Measurements from ENCODE around the gene ASPG. TPM values are rescaled to one million over a fixed set of nuclear protein-coding genes. Genes with fewer than 3 reads are reported as not detected.

Gene ASPG
- total RNA-seq, 1 experiment from 2014 or later, result not detected

DNA sequence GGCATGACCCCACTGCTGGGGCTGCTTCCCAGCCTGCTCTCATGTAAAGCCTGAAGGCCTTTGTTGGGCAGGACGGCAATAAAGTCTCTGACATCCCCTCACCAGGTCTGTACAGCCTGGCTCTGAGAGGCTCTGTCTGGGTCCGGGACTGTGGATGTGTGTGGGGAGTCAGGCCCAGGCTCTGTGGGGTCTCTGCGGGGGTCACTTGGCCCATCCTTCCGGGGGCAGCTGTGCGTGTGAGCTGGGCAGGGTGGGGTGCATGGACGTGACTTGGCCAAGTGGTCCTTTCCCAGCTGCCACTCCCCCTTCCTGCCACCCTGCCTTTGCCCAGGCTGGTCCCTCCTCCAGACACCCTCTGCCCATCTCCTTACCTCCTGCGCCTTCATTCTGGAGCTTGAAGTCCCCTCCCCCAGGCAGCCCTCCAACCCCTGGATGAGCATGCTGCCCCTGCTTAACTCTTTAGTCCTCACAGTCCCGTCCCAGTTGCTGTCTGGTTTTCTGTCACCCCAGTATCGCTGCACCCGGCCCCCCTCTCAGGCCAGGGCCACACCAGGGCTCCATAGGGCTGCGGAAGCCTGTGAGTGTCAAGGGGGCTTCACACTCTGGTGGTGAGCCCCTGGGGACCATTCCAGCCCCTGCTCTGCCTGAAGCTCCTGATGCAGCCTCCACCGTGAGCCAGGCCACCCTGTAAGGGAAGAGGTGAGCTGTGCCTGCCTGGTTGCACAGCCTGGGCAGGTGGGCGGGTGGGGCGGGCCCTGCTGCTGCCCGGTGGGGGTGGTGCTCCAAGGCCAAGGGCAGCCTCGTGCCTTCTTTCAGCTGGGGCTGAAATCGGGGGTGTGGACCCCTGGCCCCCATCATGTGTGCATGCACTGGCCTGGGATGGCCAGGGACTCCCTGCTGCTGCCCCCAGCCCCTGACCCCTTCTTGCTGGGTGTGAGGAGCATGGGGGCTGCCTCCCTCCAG is 27.4 kb downstream of the ASPG start:
- intact Hi-C loops (cut with micrococcal nuclease; ENCODE audit: unreplicated experiment) (no loop called here), in situ Hi-C loops (cut with HindIII; ENCODE audit: low pct_unique_long_range_greater_than_20kb, low sequenced_read_pairs) (no loop called here)
- Histone ChIP-seq H3K9me3 (ENCODE audit: control insufficient read depth, insufficient read depth, low read depth, low read length) (no peaks in the 10 kb centered on the region), H3K27me3 (ENCODE audit: control insufficient read depth, insufficient read depth, low read length) (no peaks in the 10 kb centered on the region; the same call in 1 of the 2 replicates), H3K4me3 (ENCODE audit: low read depth in 2 of 2, low read length in 2 of 2) (no peak overlapping the region), H3K4me1 (ENCODE audit: control insufficient read depth, insufficient read depth, low read length) (no peaks in the 10 kb centered on the region), H3K27ac (ENCODE audit: low read length) (no peak overlapping the region), H3K36me3 (ENCODE audit: control insufficient read depth, insufficient read depth, low read length) (no peaks in the 10 kb centered on the region; the same call in 1 of the 2 replicates)
- BruUV-seq (replicated peaks), result no TSS peak
- ChIA-PET CTCF (no interaction called here), POLR2A (no interaction called here)
- ATAC-seq (no peak), DNase-seq (ENCODE audit: low read depth, low spot score) (no peak)
- TF ChIP-seq, protein P1, sequence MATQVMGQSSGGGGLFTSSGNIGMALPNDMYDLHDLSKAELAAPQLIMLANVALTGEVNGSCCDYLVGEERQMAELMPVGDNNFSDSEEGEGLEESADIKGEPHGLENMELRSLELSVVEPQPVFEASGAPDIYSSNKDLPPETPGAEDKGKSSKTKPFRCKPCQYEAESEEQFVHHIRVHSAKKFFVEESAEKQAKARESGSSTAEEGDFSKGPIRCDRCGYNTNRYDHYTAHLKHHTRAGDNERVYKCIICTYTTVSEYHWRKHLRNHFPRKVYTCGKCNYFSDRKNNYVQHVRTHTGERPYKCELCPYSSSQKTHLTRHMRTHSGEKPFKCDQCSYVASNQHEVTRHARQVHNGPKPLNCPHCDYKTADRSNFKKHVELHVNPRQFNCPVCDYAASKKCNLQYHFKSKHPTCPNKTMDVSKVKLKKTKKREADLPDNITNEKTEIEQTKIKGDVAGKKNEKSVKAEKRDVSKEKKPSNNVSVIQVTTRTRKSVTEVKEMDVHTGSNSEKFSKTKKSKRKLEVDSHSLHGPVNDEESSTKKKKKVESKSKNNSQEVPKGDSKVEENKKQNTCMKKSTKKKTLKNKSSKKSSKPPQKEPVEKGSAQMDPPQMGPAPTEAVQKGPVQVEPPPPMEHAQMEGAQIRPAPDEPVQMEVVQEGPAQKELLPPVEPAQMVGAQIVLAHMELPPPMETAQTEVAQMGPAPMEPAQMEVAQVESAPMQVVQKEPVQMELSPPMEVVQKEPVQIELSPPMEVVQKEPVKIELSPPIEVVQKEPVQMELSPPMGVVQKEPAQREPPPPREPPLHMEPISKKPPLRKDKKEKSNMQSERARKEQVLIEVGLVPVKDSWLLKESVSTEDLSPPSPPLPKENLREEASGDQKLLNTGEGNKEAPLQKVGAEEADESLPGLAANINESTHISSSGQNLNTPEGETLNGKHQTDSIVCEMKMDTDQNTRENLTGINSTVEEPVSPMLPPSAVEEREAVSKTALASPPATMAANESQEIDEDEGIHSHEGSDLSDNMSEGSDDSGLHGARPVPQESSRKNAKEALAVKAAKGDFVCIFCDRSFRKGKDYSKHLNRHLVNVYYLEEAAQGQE (IDR thresholded peaks at IDR 0.05; ENCODE audit: insufficient read depth in 1 of 2, low read depth in 2 of 2, low read length in 1 of 2), result no peak
- TF ChIP-seq SIN3A (IDR thresholded peaks at IDR 0.05; ENCODE audit: borderline replicate concordance, insufficient read depth, low read depth, low read length) (no peak), TCF7L2 (IDR thresholded peaks at IDR 0.05; ENCODE audit: low read depth, low read length) (no peak), POLR2AphosphoS5 (IDR thresholded peaks at IDR 0.05; ENCODE audit: low read depth, low read length) (no peak)
- TF ChIP-seq, protein P2, sequence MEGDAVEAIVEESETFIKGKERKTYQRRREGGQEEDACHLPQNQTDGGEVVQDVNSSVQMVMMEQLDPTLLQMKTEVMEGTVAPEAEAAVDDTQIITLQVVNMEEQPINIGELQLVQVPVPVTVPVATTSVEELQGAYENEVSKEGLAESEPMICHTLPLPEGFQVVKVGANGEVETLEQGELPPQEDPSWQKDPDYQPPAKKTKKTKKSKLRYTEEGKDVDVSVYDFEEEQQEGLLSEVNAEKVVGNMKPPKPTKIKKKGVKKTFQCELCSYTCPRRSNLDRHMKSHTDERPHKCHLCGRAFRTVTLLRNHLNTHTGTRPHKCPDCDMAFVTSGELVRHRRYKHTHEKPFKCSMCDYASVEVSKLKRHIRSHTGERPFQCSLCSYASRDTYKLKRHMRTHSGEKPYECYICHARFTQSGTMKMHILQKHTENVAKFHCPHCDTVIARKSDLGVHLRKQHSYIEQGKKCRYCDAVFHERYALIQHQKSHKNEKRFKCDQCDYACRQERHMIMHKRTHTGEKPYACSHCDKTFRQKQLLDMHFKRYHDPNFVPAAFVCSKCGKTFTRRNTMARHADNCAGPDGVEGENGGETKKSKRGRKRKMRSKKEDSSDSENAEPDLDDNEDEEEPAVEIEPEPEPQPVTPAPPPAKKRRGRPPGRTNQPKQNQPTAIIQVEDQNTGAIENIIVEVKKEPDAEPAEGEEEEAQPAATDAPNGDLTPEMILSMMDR (IDR thresholded peaks at IDR 0.05), result no peak

DNA sequence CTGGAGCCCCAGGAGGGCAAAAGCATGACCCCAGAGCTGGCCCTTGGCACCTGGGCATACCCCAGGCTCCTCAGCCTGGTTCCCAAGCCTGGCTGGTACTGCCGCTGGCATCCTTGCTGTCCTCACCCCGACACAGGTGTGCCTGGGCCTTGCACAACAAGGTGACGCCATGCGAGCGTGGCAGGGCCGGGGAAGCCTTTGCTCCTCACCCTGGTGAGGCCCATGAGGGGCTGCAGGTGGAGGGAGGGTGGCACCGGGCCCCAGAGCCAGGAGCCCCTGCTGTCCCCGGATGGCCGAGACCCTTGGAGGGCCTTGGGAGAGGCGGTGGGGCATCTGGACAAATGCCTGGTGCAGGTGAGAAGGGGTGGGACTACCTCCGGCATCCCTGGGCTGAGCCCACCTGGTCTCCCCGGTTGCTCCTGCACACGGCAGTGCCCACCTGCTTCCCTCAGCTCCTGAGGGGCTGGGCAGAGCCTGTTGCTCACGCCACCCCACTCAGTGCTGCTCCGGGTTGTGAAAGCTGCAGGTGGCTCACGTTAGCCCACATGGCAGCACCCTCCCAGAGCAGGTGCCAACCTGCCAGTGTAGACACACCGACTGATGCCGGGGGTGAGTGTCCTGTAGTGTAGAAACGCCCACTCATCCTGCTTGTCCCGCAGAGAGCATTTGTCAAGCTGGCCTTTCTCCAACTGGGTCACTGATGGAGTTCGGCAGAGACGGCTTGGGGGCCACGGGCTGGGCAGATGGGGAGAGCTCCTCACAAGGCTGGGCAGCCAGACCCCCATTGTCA is 28.3 kb downstream of the ASPG start:
- intact Hi-C loops (cut with micrococcal nuclease; ENCODE audit: unreplicated experiment) (no loop called here), in situ Hi-C loops (cut with HindIII; ENCODE audit: low pct_unique_long_range_greater_than_20kb, low sequenced_read_pairs) (no loop called here)
- TF ChIP-seq, protein P2 (IDR thresholded peaks at IDR 0.05), result no peak
- TF ChIP-seq SIN3A (IDR thresholded peaks at IDR 0.05; ENCODE audit: borderline replicate concordance, insufficient read depth, low read depth, low read length) (no peak), POLR2AphosphoS5 (IDR thresholded peaks at IDR 0.05; ENCODE audit: low read depth, low read length) (no peak), TCF7L2 (IDR thresholded peaks at IDR 0.05; ENCODE audit: low read depth, low read length) (no peak)
- TF ChIP-seq, protein P1 (IDR thresholded peaks at IDR 0.05; ENCODE audit: insufficient read depth in 1 of 2, low read depth in 2 of 2, low read length in 1 of 2), result no peak
- CTCF ChIA-PET, result no interaction called here
- no peaks in the 10 kb centered on the region; the same call in 1 of the 2 replicates for H3K36me3 ChIP-seq (ENCODE audit: control insufficient read depth, insufficient read depth, low read length)
- no peak for ATAC-seq
- no peak overlapping the region for H3K27ac ChIP-seq (ENCODE audit: low read length)
- H3K27me3 ChIP-seq (ENCODE audit: control insufficient read depth, insufficient read depth, low read length), result no peaks in the 10 kb centered on the region; the same call in 1 of the 2 replicates
- H3K9me3 ChIP-seq (ENCODE audit: control insufficient read depth, insufficient read depth, low read depth, low read length), result no peaks in the 10 kb centered on the region
- POLR2A ChIA-PET, result no interaction called here
- no peaks in the 10 kb centered on the region for H3K4me1 ChIP-seq (ENCODE audit: control insufficient read depth, insufficient read depth, low read length)
- BruUV-seq (replicated peaks), result no TSS peak
- no peak overlapping the region for H3K4me3 ChIP-seq (ENCODE audit: low read depth in 2 of 2, low read length in 2 of 2)
- DNase-seq (ENCODE audit: low read depth, low spot score), result no peak

Data from Panc1 (cell line).